A549 (cell line): Measurements from ENCODE around the gene VIPR1. TPM values are rescaled to one million over a fixed set of nuclear protein-coding genes. Genes with fewer than 3 reads are reported as not detected.

ENCODE experiments used
- ATAC-seq, 2 experiments: fragments of 200-7000 bp in 1 of 2; fragments of >200 bp in 1 of 2; cut with Nextera tagmentation in 1 of 2; cut with Tn5 transposase in 1 of 2; 3 replicates each; pipeline versions ENCODE4 v1.8.0 to v1.9.1; 2018 to 2020; ENCODE audit warnings: mild to moderate bottlenecking in 1 of 2, moderate library complexity in 1 of 2
- CTCF ChIA-PET: fragments of 300-600 bp; sonication (Branson Sonifier 250); formaldehyde crosslinking; extraction: SDS; loops from one replicate; lab custom pipeline; 2021; ENCODE audit warnings: antibody characterized with exemption, inconsistent platforms; lab: Yijun Ruan, JAX
- POLR2A ChIA-PET: fragments of 350-600 bp; formaldehyde crosslinking; extraction: SDS; loops from one replicate; lab custom pipeline; 2021; ENCODE audit warnings: antibody characterized with exemption, inconsistent platforms; lab: Yijun Ruan, JAX
- DNase-seq, 2 experiments: peaks; one replicate each; pipeline versions ENCODE4 v3.0.0 to v3.0.0-alpha.2; 2011 to 2016; ENCODE audit warnings: low read depth in 1 of 2, low spot score in 1 of 2
- FAIRE-seq: peaks from 2 replicates; lab custom pipeline; 2011; peaks lifted over from hg19 to GRCh38; lab: Jason Lieb, UNC
- H3K27ac ChIP-seq, 2 experiments: fragments of >200 bp; sonication (Bioruptor Twin); formaldehyde crosslinking; 3 replicates each; pipeline ENCODE4 v1.5.1; 2016 to 2017
- H3K4me1 ChIP-seq: fragments of >200 bp; sonication (Bioruptor Twin); formaldehyde crosslinking; 3 replicates; pipeline ENCODE4 v1.6.1; 2016
- H3K4me2 ChIP-seq: fragments of >200 bp; sonication (Bioruptor Twin); formaldehyde crosslinking; 3 replicates; pipeline ENCODE4 v1.6.1; 2016
- H3K4me3 ChIP-seq: fragments of >200 bp; sonication (Bioruptor Twin); formaldehyde crosslinking; 3 replicates; pipeline ENCODE4 v1.5.1; 2016
- H3K9me3 ChIP-seq: fragments of >200 bp; sonication (Bioruptor Twin); formaldehyde crosslinking; 3 replicates; pipeline ENCODE4 v1.6.1; 2016
- CBX8 ChIP-seq: fragments of 200-600 bp; sonication (generic); IDR thresholded peaks from 2 replicates; pipeline ENCODE4 v1.6.1; 2016
- CEBPB ChIP-seq, 2 experiments: fragments of >200 bp in 1 of 2; sonication (Bioruptor Twin) in 1 of 2; formaldehyde crosslinking in 1 of 2; IDR thresholded peaks; 2 replicates each; pipeline ENCODE4 v1.6.1; 2012 to 2016
- EHF ChIP-seq: fragments of 250-450 bp; sonication (Bioruptor Pico); IDR thresholded peaks from 2 replicates; pipeline ENCODE4 v1.5.0; 2020; ENCODE audit warnings: mild to moderate bottlenecking
- EHMT2 ChIP-seq: fragments of 200-600 bp; sonication (generic); IDR thresholded peaks from 2 replicates; pipeline ENCODE4 v1.6.1; 2016; ENCODE audit warnings: antibody characterized with exemption, low read depth, mild to moderate bottlenecking, moderate library complexity
- ESRRA ChIP-seq: fragments of 150-350 bp; IDR thresholded peaks from 2 replicates; pipeline ENCODE4 v1.6.1; 2014; ENCODE audit warnings: mild to moderate bottlenecking, low read length, borderline replicate concordance
- FOSB ChIP-seq: fragments of 250-450 bp; sonication (Bioruptor Pico); IDR thresholded peaks from 2 replicates; pipeline ENCODE4 v1.5.0; 2020; ENCODE audit warnings: mild to moderate bottlenecking, moderate library complexity
- HOXB13 ChIP-seq: fragments of 250-450 bp; sonication (Bioruptor Pico); IDR thresholded peaks from 2 replicates; pipeline ENCODE4 v1.5.0; 2020; ENCODE audit warnings: low read depth, mild to moderate bottlenecking, moderate library complexity
- HOXB5 ChIP-seq: fragments of 250-450 bp; sonication (Bioruptor Pico); IDR thresholded peaks from 2 replicates; pipeline ENCODE4 v1.5.0; 2020; ENCODE audit warnings: mild to moderate bottlenecking, moderate library complexity
- JUNB ChIP-seq: fragments of >200 bp; sonication (Bioruptor Twin); formaldehyde crosslinking; IDR thresholded peaks from 2 replicates; pipeline ENCODE4 v1.6.1; 2016
- KDM5A ChIP-seq: fragments of 200-600 bp; sonication (generic); IDR thresholded peaks from 2 replicates; pipeline ENCODE4 v1.6.1; 2016; ENCODE audit warnings: antibody characterized with exemption, mild to moderate bottlenecking
- MYC ChIP-seq: IDR thresholded peaks from 2 replicates; pipeline ENCODE4 v1.6.1; 2012; ENCODE audit warnings: mild to moderate bottlenecking, inconsistent platforms, low read length, improper control_type of control experiment, borderline replicate concordance
- NPAS2 ChIP-seq: fragments of 250-450 bp; sonication (Bioruptor Pico); IDR thresholded peaks from 2 replicates; pipeline ENCODE4 v1.8.0; 2022; ENCODE audit warnings: mild to moderate bottlenecking, moderate library complexity, borderline replicate concordance
- NR3C1 ChIP-seq: fragments of >200 bp; sonication (Bioruptor Twin); formaldehyde crosslinking; IDR thresholded peaks from 3 replicates; pipeline ENCODE4 v1.6.1; 2017
- PBX3 ChIP-seq: IDR thresholded peaks from 2 replicates; pipeline ENCODE4 v1.6.1; 2012
- RAD21 ChIP-seq, 2 experiments: fragments of >200 bp in 1 of 2; sonication (Bioruptor Twin) in 1 of 2; formaldehyde crosslinking in 1 of 2; IDR thresholded peaks in 1 of 2; conservative IDR thresholded peaks in 1 of 2; 2 replicates in 1 of 2; 3 replicates in 1 of 2; pipeline ENCODE4 v1.6.1; 2012 to 2018; ENCODE audit warnings: inconsistent platforms in 1 of 2
- RARB ChIP-seq: fragments of 250-450 bp; sonication (Bioruptor Pico); IDR thresholded peaks from 2 replicates; pipeline ENCODE4 v1.8.0; 2021; ENCODE audit warnings: mild to moderate bottlenecking, moderate library complexity
- RCOR1 ChIP-seq: fragments of 150-350 bp; IDR thresholded peaks from 2 replicates; pipeline ENCODE4 v1.6.1; 2014; ENCODE audit warnings: antibody characterized with exemption, low read length, low read depth
- SMC3 ChIP-seq: fragments of >200 bp; sonication (Bioruptor Twin); formaldehyde crosslinking; IDR thresholded peaks from 3 replicates; pipeline ENCODE4 v1.6.1; 2018; ENCODE audit warnings: inconsistent platforms
- SREBF2 ChIP-seq: fragments of 450-650 bp; IDR thresholded peaks from 2 replicates; pipeline ENCODE4 v1.6.1; 2014; ENCODE audit warnings: mild to moderate bottlenecking, moderate library complexity
- TFCP2L1 ChIP-seq: fragments of 250-450 bp; sonication (Bioruptor Pico); IDR thresholded peaks from 2 replicates; pipeline ENCODE4 v1.5.0; 2021; ENCODE audit warnings: mild to moderate bottlenecking
- TP53 ChIP-seq: fragments of 250-450 bp; sonication (Bioruptor Pico); IDR thresholded peaks from 2 replicates; pipeline ENCODE4 v1.5.0; 2021; ENCODE audit warnings: mild to moderate bottlenecking, moderate library complexity
- ZSCAN20 ChIP-seq: fragments of 250-450 bp; sonication (Bioruptor Pico); IDR thresholded peaks from 2 replicates; pipeline ENCODE4 v1.8.0; 2022; ENCODE audit warnings: mild to moderate bottlenecking, moderate library complexity
- whole genome bisulfite sequencing: methylation state at CpG from one replicate; pipeline ENCODE4 v1.1.6; 2017; ENCODE audit errors: missing lambda C conversion rate; 5-methylcytosine and 5-hydroxymethylcytosine counted together
- polyA plus RNA-seq, 4 experiments: library from polyadenylated mRNA; depleted of rRNA in 3 of 4; stranded (reverse); fragments of >200 nt; fragmentation: RNase III in 1 of 4; extraction: RNeasy Plus Mini Kit Qiagen cat#74134 plus additional on column Dnase treatment in 1 of 4; gene quantifications; 2 replicates in 3 of 4; 3 replicates in 1 of 4; pipeline ENCODE4 v1.2.3, GENCODE V29; 2011 to 2017
- TF ChIP-seq, protein P1 (sequence below): fragments of >200 bp; sonication (Bioruptor Twin); formaldehyde crosslinking; IDR thresholded peaks from 2 replicates; pipeline ENCODE4 v1.6.1; 2016
- TF ChIP-seq, protein P2 (sequence below): IDR thresholded peaks from 2 replicates; pipeline ENCODE4 v1.6.1; 2012
- TF ChIP-seq, protein P3 (sequence below): fragments of 450-650 bp; IDR thresholded peaks from 2 replicates; pipeline ENCODE4 v1.6.1; 2014; ENCODE audit warnings: antibody characterized with exemption

VIPR1 gene
- polyA plus RNA-seq, 2 of the 4 experiments (the other 2 are of a cell fraction): 0.26 to 0.80 TPM

- WGBS: 71% methylated on average over 2 of the region's 2 CpGs
- no peaks in the 10 kb centered on the region for H3K4me1 ChIP-seq
- no peak overlapping the region for H3K4me3 ChIP-seq
- TF ChIP-seq MYC (no peak), RCOR1 (no peak), NPAS2 (CRISPR knock-in tag) (no peak), TFCP2L1 (no peak), NR3C1 (no peak), JUNB (no peak), FOSB (CRISPR knock-in tag) (no peak), PBX3 (no peak), ESRRA (no peak), RARB (CRISPR knock-in tag) (no peak), SREBF2 (no peak)
- TF ChIP-seq, protein P1, sequence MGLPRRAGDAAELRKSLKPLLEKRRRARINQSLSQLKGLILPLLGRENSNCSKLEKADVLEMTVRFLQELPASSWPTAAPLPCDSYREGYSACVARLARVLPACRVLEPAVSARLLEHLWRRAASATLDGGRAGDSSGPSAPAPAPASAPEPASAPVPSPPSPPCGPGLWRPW: no peak
- TF ChIP-seq, all 56 proteins: peak for 0
- ChIA-PET POLR2A (no interaction called here), CTCF (no interaction called here)
- FAIRE-seq (no peak), DNase-seq (no peak), ATAC-seq (no peak)
- Histone ChIP-seq H3K4me2 (no peak overlapping the region), H3K9me3 (no peaks in the 10 kb centered on the region), H3K27ac (no peak overlapping the region)
Observed at GRCh38 chr3:42529468-42529867, 27.0 kb downstream of the VIPR1 start.

DNA sequence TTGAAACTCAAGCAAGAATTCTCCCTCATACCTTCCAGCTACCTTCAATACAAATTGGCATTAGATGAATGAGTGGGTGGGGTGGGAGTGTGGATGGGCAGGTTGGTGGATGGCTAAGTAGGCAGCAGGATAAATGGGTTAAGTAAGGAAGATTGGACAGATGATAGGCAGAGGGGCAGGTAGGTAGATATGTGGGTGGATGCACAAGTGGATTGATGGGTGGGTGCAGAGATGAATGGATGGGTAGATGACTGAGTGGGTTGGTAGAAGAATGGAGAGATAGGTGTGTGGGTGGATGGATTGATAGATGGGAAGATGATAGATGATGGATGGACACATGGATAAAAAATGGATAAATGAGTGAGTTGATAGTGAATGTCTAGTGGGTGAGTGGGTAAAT, 27.6 kb downstream of the VIPR1 start:
- ATAC-seq (no peak), DNase-seq (no peak), FAIRE-seq (no peak)
- H3K4me3 ChIP-seq: no peak overlapping the region
- H3K4me2 ChIP-seq: no peak overlapping the region
- CTCF ChIA-PET: no interaction called here
- POLR2A ChIA-PET: no interaction called here
- H3K9me3 ChIP-seq: no peaks in the 10 kb centered on the region
- no peaks in the 10 kb centered on the region for H3K4me1 ChIP-seq
- no peak overlapping the region for H3K27ac ChIP-seq
- TF ChIP-seq CEBPB (IDR thresholded peaks at IDR 0.05): no peak
- TF ChIP-seq ZSCAN20 (CRISPR knock-in tag): no peak
- TF ChIP-seq RAD21 (conservative IDR thresholded peaks at IDR 0.05 in 1 of 2, IDR thresholded peaks at IDR 0.05 in 1 of 2): no peak
- TF ChIP-seq CBX8: no peak
- TF ChIP-seq EHF: no peak
- no peak for TF ChIP-seq SMC3
- TF ChIP-seq, protein P2, sequence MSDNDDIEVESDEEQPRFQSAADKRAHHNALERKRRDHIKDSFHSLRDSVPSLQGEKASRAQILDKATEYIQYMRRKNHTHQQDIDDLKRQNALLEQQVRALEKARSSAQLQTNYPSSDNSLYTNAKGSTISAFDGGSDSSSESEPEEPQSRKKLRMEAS: no peak

DNA sequence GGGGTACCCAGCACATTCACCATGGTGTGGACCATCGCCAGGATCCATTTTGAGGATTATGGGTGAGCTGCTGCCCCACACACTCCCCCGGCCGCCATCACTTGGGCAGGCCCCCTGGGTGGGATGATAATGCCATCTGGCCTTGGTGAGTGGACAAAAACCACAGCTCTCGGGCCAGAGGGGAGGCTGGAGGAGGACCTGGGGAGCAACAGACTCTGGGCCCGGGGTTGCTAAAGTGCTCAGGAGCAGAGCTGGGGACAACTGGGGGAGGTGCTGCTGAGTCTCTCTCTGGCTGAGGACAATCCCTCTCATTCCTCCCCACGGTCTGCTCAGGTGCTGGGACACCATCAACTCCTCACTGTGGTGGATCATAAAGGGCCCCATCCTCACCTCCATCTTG, 29.0 kb downstream of the VIPR1 start:
- WGBS: 41% methylated on average over 3 of the region's 6 CpGs
- ChIA-PET POLR2A (no interaction called here), CTCF (interaction anchor here (0.6 kb wide), 1 partner anchor 16 kb away, joined by 3 read pairs; no protein-coding TSS in a partner anchor)
- TF ChIP-seq ESRRA (no peak), TFCP2L1 (no peak), CBX8 (no peak), KDM5A (no peak), TP53 (CRISPR knock-in tag) (no peak), MYC (no peak), HOXB13 (no peak), HOXB5 (CRISPR knock-in tag) (no peak), EHMT2 (no peak), NR3C1 (no peak)
- TF ChIP-seq, protein P2: no peak
- TF ChIP-seq, protein P3, sequence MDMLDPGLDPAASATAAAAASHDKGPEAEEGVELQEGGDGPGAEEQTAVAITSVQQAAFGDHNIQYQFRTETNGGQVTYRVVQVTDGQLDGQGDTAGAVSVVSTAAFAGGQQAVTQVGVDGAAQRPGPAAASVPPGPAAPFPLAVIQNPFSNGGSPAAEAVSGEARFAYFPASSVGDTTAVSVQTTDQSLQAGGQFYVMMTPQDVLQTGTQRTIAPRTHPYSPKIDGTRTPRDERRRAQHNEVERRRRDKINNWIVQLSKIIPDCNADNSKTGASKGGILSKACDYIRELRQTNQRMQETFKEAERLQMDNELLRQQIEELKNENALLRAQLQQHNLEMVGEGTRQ: no peak
- H3K4me3 ChIP-seq: no peak overlapping the region
- FAIRE-seq: no peak
- DNase-seq: no peak
- H3K27ac ChIP-seq: no peak overlapping the region
- H3K9me3 ChIP-seq: no peaks in the 10 kb centered on the region
- ATAC-seq: no peak
- no peak overlapping the region for H3K4me2 ChIP-seq
- no peaks in the 10 kb centered on the region for H3K4me1 ChIP-seq
